Subcutaneous abdominal adipose tissue (tissue), 5 donors: ENCODE results near the gene SLC18A3.

Experiments used
- H3K27ac ChIP-seq: one replicate; pipeline ENCODE4 v1.7.0; 2013; ENCODE audit warnings: low read depth, mild to moderate bottlenecking, inconsistent platforms, low read length, moderate library complexity
- H3K27me3 ChIP-seq, 5 donors: one replicate each; pipeline ENCODE4 v1.7.0; 2013; ENCODE audit warnings: low read length in 5 of 5, inconsistent platforms in 1 of 5; ENCODE audit not compliant: control insufficient read depth in 5 of 5, insufficient read depth in 4 of 5
- H3K36me3 ChIP-seq, 5 donors: one replicate each; pipeline ENCODE4 v1.7.0; 2013; ENCODE audit warnings: low read length in 5 of 5; ENCODE audit not compliant: control insufficient read depth in 5 of 5, insufficient read depth in 5 of 5
- H3K4me1 ChIP-seq, 5 donors: one replicate each; pipeline ENCODE4 v1.7.0; 2013; ENCODE audit warnings: low read length in 5 of 5, mild to moderate bottlenecking in 3 of 5, moderate library complexity in 1 of 5; ENCODE audit not compliant: control insufficient read depth in 5 of 5, insufficient read depth in 5 of 5
- H3K4me3 ChIP-seq, 5 donors: one replicate each; pipeline ENCODE4 v1.7.0; 2013; ENCODE audit warnings: low read length in 5 of 5, low read depth in 1 of 5
- H3K9ac ChIP-seq, 5 donors: one replicate each; pipeline ENCODE4 v1.7.0; 2013; ENCODE audit warnings: low read length in 5 of 5, mild to moderate bottlenecking in 4 of 5, moderate library complexity in 3 of 5
- H3K9me3 ChIP-seq, 5 donors: one replicate each; pipeline ENCODE4 v1.7.0; 2013; ENCODE audit warnings: low read length in 5 of 5; ENCODE audit not compliant: control insufficient read depth in 5 of 5
- donor health status: healthy.
- donor health status: healthy.
- donor health status: healthy.
- donor health status: healthy.
- donor health status: healthy.

SLC18A3 gene

GRCh38 chr10:49649936-49650723, 40.0 kb downstream of the SLC18A3 start:
- Histone ChIP-seq H3K4me1 (peaks cover 0 to 7% (median 0%) of the 10 kb centered on the region in 5 donors), H3K27ac (no peak overlapping the region), H3K9me3 (no peaks in the 10 kb centered on the region), H3K36me3 (no peaks in the 10 kb centered on the region), H3K4me3 (no peak overlapping the region), H3K27me3 (peaks cover 0 to 22% (median 13%) of the 10 kb centered on the region in 5 donors), H3K9ac (no peak overlapping the region)

- Histone ChIP-seq H3K4me3 (no peak overlapping the region), H3K27ac (no peak overlapping the region), H3K27me3 (peaks cover 0 to 18% (median 13%) of the 10 kb centered on the region in 5 donors), H3K9me3 (no peaks in the 10 kb centered on the region), H3K36me3 (no peaks in the 10 kb centered on the region), H3K4me1 (peaks cover 0 to 5% (median 0%) of the 10 kb centered on the region in 5 donors), H3K9ac (no peak overlapping the region)
These were observed 40.6 kb downstream of the SLC18A3 start for GRCh38 chr10:49650724-49651034.

- Histone ChIP-seq H3K9ac (no peak overlapping the region), H3K27me3 (peaks cover under 1 to 19% (median 13%) of the 10 kb centered on the region in 5 donors), H3K4me1 (no peaks in the 10 kb centered on the region), H3K9me3 (no peaks in the 10 kb centered on the region), H3K27ac (no peak overlapping the region), H3K36me3 (no peaks in the 10 kb centered on the region), H3K4me3 (no peak overlapping the region)
These were observed 41.1 kb downstream of the SLC18A3 start for GRCh38 chr10:49651039-49651835.

- H3K27ac ChIP-seq = no peak overlapping the region
- H3K9me3 ChIP-seq = no peaks in the 10 kb centered on the region
- H3K4me1 ChIP-seq = no peaks in the 10 kb centered on the region
- H3K27me3 ChIP-seq = peaks cover 2 to 22% (median 16%) of the 10 kb centered on the region in 5 donors
- H3K9ac ChIP-seq = no peak overlapping the region
- no peaks in the 10 kb centered on the region for H3K36me3 ChIP-seq
- H3K4me3 ChIP-seq = no peak overlapping the region
These were observed 41.8 kb downstream of the SLC18A3 start for GRCh38 chr10:49651917-49652316.

GRCh38 chr10:49652421-49653272, 42.5 kb downstream of the SLC18A3 start:
- Histone ChIP-seq H3K36me3 (no peaks in the 10 kb centered on the region), H3K9me3 (peaks cover 0 to 1% (median 0%) of the 10 kb centered on the region in 5 donors), H3K9ac (no peak overlapping the region), H3K4me1 (no peaks in the 10 kb centered on the region), H3K27me3 (peaks cover 2 to 22% (median 16%) of the 10 kb centered on the region in 5 donors), H3K27ac (no peak overlapping the region), H3K4me3 (no peak overlapping the region)

GRCh38 chr10:49653273-49653929, 43.3 kb downstream of the SLC18A3 start:
- H3K9ac ChIP-seq = no peak overlapping the region
- no peak overlapping the region for H3K4me3 ChIP-seq
- H3K36me3 ChIP-seq = no peaks in the 10 kb centered on the region
- H3K27ac ChIP-seq = no peak overlapping the region
- H3K27me3 ChIP-seq = peaks cover 2 to 18% (median 13%) of the 10 kb centered on the region in 5 donors
- no peaks in the 10 kb centered on the region for H3K4me1 ChIP-seq
- peaks cover 0 to 3% (median 0%) of the 10 kb centered on the region in 5 donors for H3K9me3 ChIP-seq

- Histone ChIP-seq H3K4me3 (no peak overlapping the region), H3K9ac (no peak overlapping the region), H3K27ac (no peak overlapping the region), H3K9me3 (peaks cover 0 to 6% (median 6%) of the 10 kb centered on the region in 5 donors), H3K4me1 (no peaks in the 10 kb centered on the region), H3K36me3 (no peaks in the 10 kb centered on the region), H3K27me3 (peaks cover 2 to 17% (median 13%) of the 10 kb centered on the region in 5 donors)
These were observed 44.1 kb downstream of the SLC18A3 start for GRCh38 chr10:49654036-49654693.

- Histone ChIP-seq H3K4me3 (no peak overlapping the region), H3K36me3 (no peaks in the 10 kb centered on the region), H3K27ac (no peak overlapping the region), H3K4me1 (no peaks in the 10 kb centered on the region), H3K9me3 (peaks cover 0 to 13% (median 6%) of the 10 kb centered on the region in 5 donors), H3K27me3 (peaks cover 2 to 15% (median 13%) of the 10 kb centered on the region in 5 donors), H3K9ac (no peak overlapping the region)
These were observed 45.0 kb downstream of the SLC18A3 start for GRCh38 chr10:49655099-49655498.

GRCh38 chr10:49656845-49657493, 46.9 kb downstream of the SLC18A3 start:
- H3K9me3 ChIP-seq = peaks cover 0 to 19% (median 6%) of the 10 kb centered on the region in 5 donors
- no peaks in the 10 kb centered on the region for H3K4me1 ChIP-seq
- peaks cover 2 to 9% (median 8%) of the 10 kb centered on the region in 5 donors for H3K27me3 ChIP-seq
- no peak overlapping the region for H3K4me3 ChIP-seq
- H3K9ac ChIP-seq = no peak overlapping the region
- no peak overlapping the region for H3K27ac ChIP-seq
- no peaks in the 10 kb centered on the region for H3K36me3 ChIP-seq
